HTR-8/SVneo (cell line): ENCODE results near the gene LNP1.

ENCODE experiments used
- DNase-seq: peaks from one replicate; pipeline ENCODE4 v3.0.0; 2011; ENCODE audit warnings: low spot score, mixed read lengths; ENCODE audit not compliant: insufficient read length
- FAIRE-seq: peaks from 2 replicates; lab custom pipeline; 2011; peaks lifted over from hg19 to GRCh38; lab: Jason Lieb, UNC

The LNP1 gene

GRCh38 chr3:100396967-100397366 is 4.4 kb upstream of the LNP1 start:
- DNase-seq (no peak), FAIRE-seq (no peak)

GRCh38 chr3:100399341-100400071 is 1.8 kb upstream of the LNP1 start:
- no peak for FAIRE-seq
- DNase-seq = no peak

GRCh38 chr3:100400419-100400779 is 940 bp upstream of the LNP1 start:
- FAIRE-seq (no peak), DNase-seq (no peak)

DNA sequence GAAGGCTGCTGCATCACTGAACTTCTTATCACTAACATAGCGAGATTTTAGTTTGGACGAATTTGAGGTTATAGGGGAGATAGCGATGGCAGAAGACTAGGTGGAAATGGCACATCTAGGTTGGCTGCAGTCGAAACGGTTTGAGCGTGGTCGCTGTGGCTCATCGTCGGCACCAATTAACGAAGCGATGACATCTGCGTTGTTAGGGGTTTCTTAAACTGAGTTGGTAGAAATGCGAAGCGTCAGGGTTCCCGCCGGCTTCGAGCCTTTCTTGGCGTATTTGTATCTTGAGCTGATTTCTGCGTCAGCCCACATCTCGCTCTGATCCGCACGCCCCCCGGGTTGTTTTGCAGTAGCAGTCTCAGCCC is 319 bp downstream of the LNP1 start:
- DNase-seq = peak; percentile 22
- no peak for FAIRE-seq

DNA sequence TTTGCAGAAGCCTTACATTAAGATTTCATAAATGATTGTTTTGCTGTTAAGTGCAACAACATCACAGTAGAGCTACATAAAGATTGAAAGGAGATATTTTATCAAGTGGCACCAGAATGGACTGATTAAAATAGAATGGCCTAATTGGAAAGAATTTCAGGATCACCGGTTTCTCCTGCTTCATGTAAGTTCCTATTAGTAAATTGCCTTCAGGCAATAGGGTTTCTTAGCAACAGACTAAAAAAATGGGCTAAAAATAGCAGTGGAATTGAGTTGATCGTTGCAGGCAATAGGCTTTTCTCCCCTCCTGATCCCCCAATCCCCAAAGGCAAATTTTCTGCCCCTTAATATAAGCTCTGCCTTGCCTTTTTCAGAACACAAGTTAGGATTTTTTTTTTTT is 917 bp downstream of the LNP1 start:
- no peak for FAIRE-seq
- DNase-seq = no peak

DNA sequence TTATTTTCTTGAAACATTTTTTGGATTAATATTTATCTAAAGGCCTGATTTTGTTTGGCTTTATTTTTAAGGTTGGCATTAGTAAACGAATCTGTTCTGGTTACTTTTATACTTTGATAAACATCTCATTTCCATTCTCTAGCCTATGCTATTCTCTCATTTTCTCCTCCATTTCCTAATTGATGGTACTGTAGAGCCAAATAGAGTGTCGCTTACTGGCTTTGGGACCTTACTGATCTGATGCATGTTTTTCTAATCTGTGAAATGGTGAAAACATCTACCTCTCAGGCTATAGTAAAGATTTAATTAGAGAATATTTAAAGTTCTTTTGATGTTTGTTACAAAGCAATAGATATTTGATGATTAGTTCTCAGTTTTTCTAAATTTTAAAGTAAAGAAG is 1.6 kb downstream of the LNP1 start:
- no peak for FAIRE-seq
- DNase-seq = no peak

GRCh38 chr3:100403362-100404249 is 2.3 kb downstream of the LNP1 start:
- FAIRE-seq (no peak), DNase-seq (no peak)

DNA sequence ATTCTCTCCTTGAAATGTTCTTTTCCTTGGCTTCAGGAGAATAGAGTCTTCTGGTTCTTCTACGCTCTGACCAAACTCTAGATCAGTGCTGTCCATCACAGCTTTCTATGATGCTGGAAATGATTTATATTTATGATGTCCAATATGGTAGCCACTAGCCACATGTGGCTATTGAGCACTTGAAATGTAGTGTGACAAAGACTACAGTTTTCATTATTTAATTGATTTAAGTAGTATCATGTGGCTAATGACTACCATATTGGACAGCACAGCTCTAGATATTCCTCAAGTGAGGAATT is 2.9 kb downstream of the LNP1 start:
- FAIRE-seq = no peak
- DNase-seq = no peak

GRCh38 chr3:100407164-100407563 is 5.8 kb downstream of the LNP1 start:
- FAIRE-seq (no peak), DNase-seq (no peak)

GRCh38 chr3:100407977-100408532 is 6.7 kb downstream of the LNP1 start:
- DNase-seq (no peak), FAIRE-seq (peak; percentile 20)

- FAIRE-seq (no peak), DNase-seq (no peak)
Measured at GRCh38 chr3:100411091-100411982, 10.0 kb downstream of the LNP1 start.

DNA sequence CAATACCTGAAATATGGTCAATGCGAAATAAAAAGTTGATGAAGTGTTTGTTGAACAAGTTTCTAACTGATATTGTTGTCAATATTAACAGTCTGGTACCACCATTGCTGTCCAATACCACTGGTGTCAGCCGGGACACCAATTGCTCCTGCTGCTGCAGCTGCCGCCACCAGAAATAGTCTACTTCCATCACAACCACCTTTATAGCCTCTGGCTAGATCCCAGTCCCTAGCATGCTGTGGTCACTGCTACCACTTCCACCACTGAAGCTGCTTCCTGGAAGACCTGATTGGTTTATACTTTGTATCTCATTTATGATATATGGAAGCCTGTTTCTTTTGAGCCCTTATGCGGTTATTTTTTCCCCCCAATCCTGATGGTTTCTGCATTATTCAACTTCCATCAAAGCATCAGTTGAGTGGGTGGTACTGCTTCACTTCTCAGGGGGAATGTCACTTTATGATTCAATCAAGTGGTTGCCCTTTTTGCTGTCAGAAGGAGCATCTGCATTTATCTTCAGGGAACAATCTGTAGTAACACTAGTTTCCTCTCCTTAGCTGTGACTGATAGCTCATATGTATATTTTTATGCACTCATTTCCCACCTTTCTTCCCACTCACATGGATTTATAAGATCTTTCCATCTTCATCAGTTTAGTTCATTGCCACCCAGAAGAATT is 11.7 kb downstream of the LNP1 start:
- DNase-seq = no peak
- no peak for FAIRE-seq

DNA sequence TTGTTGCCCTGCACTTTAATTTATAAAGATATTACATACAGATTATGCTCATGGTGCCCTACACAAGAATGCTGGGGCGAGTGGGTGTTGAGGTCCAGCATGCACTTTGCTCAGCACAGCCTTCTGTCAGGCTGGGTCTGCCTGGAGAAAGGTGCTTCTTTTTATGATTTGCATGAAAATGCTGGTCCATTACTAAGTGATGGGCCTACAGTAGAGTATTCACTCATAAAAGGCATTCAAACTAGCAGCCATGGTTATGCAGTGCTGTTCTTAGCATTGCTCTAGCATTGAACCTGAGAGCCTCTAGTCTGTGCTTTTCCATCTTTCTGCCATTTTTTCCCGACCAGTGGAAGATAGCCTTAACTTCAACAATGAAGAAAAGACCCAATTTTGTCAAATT is 12.3 kb downstream of the LNP1 start:
- FAIRE-seq (no peak), DNase-seq (no peak)

DNA sequence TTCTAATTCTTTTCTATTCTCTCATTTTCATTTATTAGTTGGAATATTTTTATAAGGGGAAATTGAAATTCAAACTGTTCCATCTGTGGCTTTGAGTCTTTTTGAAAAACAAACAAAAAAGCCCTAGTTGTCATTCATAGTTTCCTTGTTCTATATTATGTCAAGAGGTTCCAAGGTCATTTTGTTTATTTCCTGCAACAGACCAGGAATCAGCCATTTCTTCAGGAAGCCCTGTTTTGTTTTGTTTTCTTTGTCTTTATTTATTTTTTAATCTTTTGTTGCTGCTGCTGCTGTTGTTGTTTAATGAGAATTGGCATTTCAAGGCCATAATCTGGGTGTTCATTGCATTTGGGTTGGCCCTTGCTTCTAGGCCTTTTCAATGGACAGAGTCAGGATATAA is 14.8 kb downstream of the LNP1 start:
- DNase-seq (no peak), FAIRE-seq (no peak)

DNA sequence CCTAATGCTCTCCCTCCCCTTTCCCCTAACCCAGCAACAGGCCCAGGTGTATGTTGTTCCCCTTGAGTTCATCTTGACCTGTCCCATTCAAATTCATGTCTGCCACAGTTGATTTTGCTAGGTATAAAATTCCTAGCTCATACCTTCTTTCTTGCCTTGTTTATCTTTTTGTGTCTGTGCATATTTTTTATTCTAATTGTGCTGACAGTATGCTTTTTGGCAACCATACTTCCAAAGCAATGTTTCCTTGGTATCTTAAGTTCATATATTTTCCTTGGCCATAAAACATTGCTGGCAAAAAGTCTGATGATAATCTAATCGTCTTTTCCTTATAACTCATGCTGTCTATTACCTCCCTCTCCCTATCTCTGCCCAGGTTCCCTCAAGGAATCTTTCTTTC is 15.5 kb downstream of the LNP1 start:
- FAIRE-seq (no peak), DNase-seq (no peak)

- DNase-seq (no peak), FAIRE-seq (no peak)
Measured at GRCh38 chr3:100419406-100419805, 18.1 kb downstream of the LNP1 start.

DNA sequence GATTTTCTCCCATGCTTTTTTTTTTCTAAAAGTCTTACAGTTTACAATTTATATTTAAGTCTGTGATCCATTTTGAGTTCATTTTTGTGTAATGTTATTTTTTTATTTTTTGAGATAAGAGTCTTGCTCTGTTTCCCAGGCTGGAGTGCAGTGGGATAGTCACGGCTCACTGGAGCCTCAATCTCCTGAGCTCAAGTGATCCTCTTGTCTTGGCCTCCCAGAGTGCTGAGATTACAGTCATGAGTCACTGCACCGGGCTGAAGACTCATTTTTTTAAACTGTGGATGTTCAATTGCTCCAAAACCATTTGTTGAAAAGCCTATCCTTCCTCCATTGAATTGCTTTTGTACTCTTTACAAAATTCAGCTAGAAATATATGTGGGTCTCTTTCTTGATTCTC is 19.5 kb downstream of the LNP1 start:
- DNase-seq (no peak), FAIRE-seq (no peak)

DNA sequence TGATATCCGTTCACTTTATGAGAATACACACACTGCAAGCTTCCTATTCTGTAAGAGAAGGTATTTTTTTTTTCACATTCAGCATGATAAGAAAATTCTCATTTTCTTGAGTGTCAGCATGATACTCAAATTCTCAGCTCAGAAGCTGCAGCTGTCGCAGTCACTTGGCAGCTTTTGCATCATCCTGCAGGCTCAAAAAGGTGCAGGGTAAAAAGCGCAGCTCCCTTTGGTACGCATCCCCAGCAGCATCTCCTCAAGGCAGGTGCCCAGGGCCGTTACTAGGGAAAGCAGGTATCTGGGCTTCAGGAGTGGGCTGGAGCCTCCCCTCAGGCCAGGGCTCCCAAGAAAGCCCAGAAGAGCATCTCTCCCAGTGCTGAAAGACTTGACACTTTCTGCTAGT is 22.3 kb downstream of the LNP1 start:
- no peak for FAIRE-seq
- no peak for DNase-seq

DNA sequence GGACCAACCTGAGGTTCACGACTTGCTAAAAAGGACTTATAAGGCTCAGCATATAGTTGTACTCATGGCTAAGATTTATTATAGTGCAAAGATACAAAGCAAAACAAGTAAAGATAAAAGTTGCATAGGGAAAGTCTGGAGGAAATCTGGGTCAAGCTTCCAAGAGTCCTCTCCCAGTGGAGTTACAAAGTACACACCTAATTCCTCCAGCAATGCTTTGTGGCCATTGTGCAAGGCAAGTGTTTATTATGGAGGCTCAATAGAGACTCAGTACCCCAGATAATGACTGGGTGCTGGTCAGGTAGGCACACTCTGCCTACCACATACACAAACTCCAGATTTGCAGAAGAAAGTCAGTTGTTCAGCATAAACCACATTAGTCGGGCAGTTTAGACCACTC is 22.9 kb downstream of the LNP1 start:
- DNase-seq (no peak), FAIRE-seq (no peak)

- no peak for FAIRE-seq
Measured at GRCh38 chr3:100425316-100425715, 24.0 kb downstream of the LNP1 start.

More at GRCh38 chr3:100425316-100425715, 24.0 kb downstream of the LNP1 start:
- DNase-seq = no peak
